Chondrocyte (in vitro differentiated cells): ENCODE measurements around the gene FBXL7. TPM values are rescaled to one million over a fixed set of nuclear protein-coding genes. Genes with fewer than 3 reads are reported as not detected.

Source experiments
- DNase-seq: peaks from one replicate; pipeline ENCODE4 v3.0.0; 2021; ENCODE audit warnings: mixed read lengths, low spot score
- H3K27ac Mint-ChIP-seq: one replicate; pipeline ENCODE4 v1.8.0; 2021; ENCODE audit warnings: mild to moderate bottlenecking, moderate library complexity, mixed read lengths; ENCODE audit not compliant: unreplicated experiment
- H3K27me3 Mint-ChIP-seq: 2 replicates; pipeline ENCODE4 v1.8.0; 2021; ENCODE audit warnings: low read depth, mixed read lengths
- H3K36me3 Mint-ChIP-seq: 2 replicates; pipeline ENCODE4 v1.8.0; 2021; ENCODE audit warnings: low read depth, mixed read lengths
- H3K4me1 Mint-ChIP-seq: 2 replicates; pipeline ENCODE4 v1.8.0; 2021; ENCODE audit warnings: low read depth, mild to moderate bottlenecking, mixed read lengths
- H3K4me3 Mint-ChIP-seq: one replicate; pipeline ENCODE4 v1.8.0; 2021; ENCODE audit warnings: mild to moderate bottlenecking, moderate library complexity, mixed read lengths; ENCODE audit not compliant: unreplicated experiment
- H3K9me3 Mint-ChIP-seq: 2 replicates; pipeline ENCODE4 v1.8.0; 2021; ENCODE audit warnings: low read depth, mixed read lengths
- CTCF ChIP-seq: fragments of 200-600 bp; sonication (generic); IDR thresholded peaks from 2 replicates; pipeline ENCODE4 v1.5.0; 2021; ENCODE audit warnings: antibody characterized with exemption, mild to moderate bottlenecking, moderate library complexity
- total RNA-seq: library from RNA; stranded (reverse); gene quantifications from 3 replicates; pipeline ENCODE4 v1.2.1, GENCODE V29; 2021

The FBXL7 gene
- total RNA-seq, 1 donor from 2014 or later, result 32.6 TPM

GRCh38 chr5:15676591-15676990 lies 176.6 kb downstream of the FBXL7 start:
- Mint-ChIP-seq H3K36me3 (no peaks in the 10 kb centered on the region), H3K4me3 (no peak overlapping the region), H3K9me3 (no peaks in the 10 kb centered on the region), H3K4me1 (peaks cover 49% of the 10 kb centered on the region), H3K27ac (peak overlapping the region; percentile 73), H3K27me3 (no peaks in the 10 kb centered on the region)
- no peak for TF ChIP-seq CTCF
- DNase-seq, result no peak

GRCh38 chr5:15679161-15679560 lies 179.2 kb downstream of the FBXL7 start:
- peak overlapping the region; percentile 25 for H3K27ac Mint-ChIP-seq
- H3K4me1 Mint-ChIP-seq, result peaks cover 59% of the 10 kb centered on the region
- TF ChIP-seq CTCF, result no peak
- H3K9me3 Mint-ChIP-seq, result no peaks in the 10 kb centered on the region
- DNase-seq, result no peak
- H3K27me3 Mint-ChIP-seq, result no peaks in the 10 kb centered on the region
- H3K4me3 Mint-ChIP-seq, result no peak overlapping the region
- no peaks in the 10 kb centered on the region for H3K36me3 Mint-ChIP-seq

GRCh38 chr5:15680455-15680854 lies 180.5 kb downstream of the FBXL7 start:
- Mint-ChIP-seq H3K36me3 (no peaks in the 10 kb centered on the region), H3K9me3 (no peaks in the 10 kb centered on the region), H3K27ac (no peak overlapping the region), H3K4me1 (peaks cover 65% of the 10 kb centered on the region), H3K4me3 (no peak overlapping the region), H3K27me3 (no peaks in the 10 kb centered on the region)
- no peak for TF ChIP-seq CTCF
- DNase-seq, result no peak

- H3K36me3 Mint-ChIP-seq, result no peaks in the 10 kb centered on the region
- no peaks in the 10 kb centered on the region for H3K27me3 Mint-ChIP-seq
- no peak overlapping the region for H3K27ac Mint-ChIP-seq
- DNase-seq, result no peak
- no peak overlapping the region for H3K4me3 Mint-ChIP-seq
- H3K4me1 Mint-ChIP-seq, result peaks cover 50% of the 10 kb centered on the region
- TF ChIP-seq CTCF, result no peak
- H3K9me3 Mint-ChIP-seq, result no peaks in the 10 kb centered on the region
Observed at GRCh38 chr5:15682122-15682521, 182.1 kb downstream of the FBXL7 start.

GRCh38 chr5:15682566-15682965 lies 182.6 kb downstream of the FBXL7 start:
- no peak for TF ChIP-seq CTCF
- Mint-ChIP-seq H3K4me1 (peaks cover 47% of the 10 kb centered on the region), H3K4me3 (no peak overlapping the region), H3K27ac (no peak overlapping the region), H3K9me3 (no peaks in the 10 kb centered on the region), H3K27me3 (no peaks in the 10 kb centered on the region), H3K36me3 (no peaks in the 10 kb centered on the region)
- DNase-seq, result no peak
